HCT116 (cell line): Measurements from ENCODE around the gene TNNC1. TPM values are rescaled to one million over a fixed set of nuclear protein-coding genes. Genes with fewer than 3 reads are reported as not detected.

Source experiments
- ATAC-seq: fragments of 200-7000 bp; cut with Tn5 transposase; 2 replicates; pipeline ENCODE4 v1.9.1; 2020; ENCODE audit warnings: mild to moderate bottlenecking, moderate library complexity
- BruUV-seq: library from RNA; stranded (reverse); fragments of 400-500 nt; replicated peaks from 2 replicates; lab custom pipeline; 2021; lab: Mats Ljungman, UMichigan
- CTCF ChIA-PET: fragments of 300-600 bp; sonication (Branson Sonifier 250); formaldehyde crosslinking; loops from one replicate; lab custom pipeline; 2021; ENCODE audit warnings: antibody characterized with exemption; lab: Charles Lee
- POLR2A ChIA-PET: fragments of 300-600, 350-600 bp; sonication (Branson Sonifier 250); formaldehyde crosslinking; loops from one replicate; lab custom pipeline; 2021; ENCODE audit warnings: antibody characterized with exemption; lab: Charles Lee
- RAD21 ChIA-PET, 2 experiments: fragments of 300-600 bp; sonication (Branson Sonifier 250); formaldehyde crosslinking; loops; one replicate each; lab custom pipeline; 2023; ENCODE audit warnings: low total read pairs in 2 of 2; ENCODE audit not compliant: uncharacterized antibody in 2 of 2, unreplicated experiment in 2 of 2, low non-redundant PET in 1 of 2; lab: Charles Lee
- DNase-seq: peaks from one replicate; pipeline ENCODE4 v3.0.0-alpha.2; 2010; ENCODE audit warnings: low read depth, low spot score
- H2AFZ ChIP-seq: fragments of 200-600 bp; shearing (Covaris generic), sonication (generic); 2 replicates; pipeline ENCODE4 v1.6.1; 2017; ENCODE audit warnings: low read depth, mixed run types, mixed read lengths, antibody characterized with exemption, low read length; ENCODE audit not compliant: poor library complexity, severe bottlenecking
- H3K27ac ChIP-seq: 2 replicates; pipeline ENCODE4 v1.5.1; 2012; ENCODE audit warnings: low read depth, low read length
- H3K27me3 ChIP-seq: fragments of 200-600 bp; sonication (generic); 2 replicates; pipeline ENCODE4 v1.6.1; 2016; ENCODE audit warnings: mixed run types, low read length, mixed read lengths; ENCODE audit not compliant: insufficient read depth
- H3K36me3 ChIP-seq, 2 experiments: fragments of 200-500 bp in 1 of 2; fragments of 200-600 bp in 1 of 2; sonication (Bioruptor generic) in 1 of 2; sonication (generic) in 1 of 2; 2 replicates each; pipeline versions ENCODE4 v1.5.1 to v1.6.1; 2014 to 2016; ENCODE audit warnings: low read length in 2 of 2, inconsistent platforms in 1 of 2, mixed read lengths in 1 of 2, mixed run types in 1 of 2; ENCODE audit not compliant: insufficient read depth in 2 of 2, control insufficient read depth in 1 of 2
- H3K4me1 ChIP-seq, 2 experiments: fragments of 200-600 bp in 1 of 2; sonication (generic) in 1 of 2; 2 replicates each; pipeline versions ENCODE4 v1.5.1 to v1.6.1; 2012 to 2017; ENCODE audit warnings: low read length in 2 of 2, inconsistent platforms in 1 of 2, mild to moderate bottlenecking in 1 of 2, mixed read lengths in 1 of 2, mixed run types in 1 of 2, moderate library complexity in 1 of 2; ENCODE audit not compliant: insufficient read depth in 2 of 2, control insufficient read depth in 1 of 2
- H3K4me2 ChIP-seq: fragments of 200-600 bp; sonication (generic); 2 replicates; pipeline ENCODE4 v1.6.1; 2017; ENCODE audit warnings: mixed run types, low read length, mixed read lengths
- H3K4me3 ChIP-seq, 2 experiments: fragments of 200-600 bp in 1 of 2; sonication (generic) in 1 of 2; replicated peaks in 1 of 2; 2 replicates each; pipeline ENCODE4 v1.5.1; 2011 to 2016; ENCODE audit warnings: low read length in 2 of 2, control low read depth in 1 of 2, low read depth in 1 of 2, mild to moderate bottlenecking in 1 of 2, mixed read lengths in 1 of 2, mixed run types in 1 of 2
- H3K79me2 ChIP-seq: fragments of 200-600 bp; sonication (generic); 2 replicates; pipeline ENCODE4 v1.6.1; 2017; ENCODE audit warnings: mild to moderate bottlenecking, mixed run types, low read length, moderate library complexity, mixed read lengths; ENCODE audit not compliant: insufficient read depth
- H3K9ac ChIP-seq: fragments of 200-600 bp; sonication (generic); 2 replicates; pipeline ENCODE4 v1.6.1; 2016; ENCODE audit warnings: low read length, mixed read lengths
- H3K9me2 ChIP-seq: fragments of 200-600 bp; sonication (generic), shearing (Covaris generic); 2 replicates; pipeline ENCODE4 v1.6.1; 2017; ENCODE audit warnings: mixed run types, mild to moderate bottlenecking, moderate library complexity; ENCODE audit not compliant: insufficient read depth
- H3K9me3 ChIP-seq, 2 experiments: fragments of 200-500 bp in 1 of 2; fragments of 200-600 bp in 1 of 2; sonication (Bioruptor generic) in 1 of 2; sonication (generic) in 1 of 2; 2 replicates each; pipeline ENCODE4 v1.6.1; 2014 to 2017; ENCODE audit warnings: low read length in 2 of 2, mixed read lengths in 2 of 2, inconsistent platforms in 1 of 2, low read depth in 1 of 2, mild to moderate bottlenecking in 1 of 2, mixed run types in 1 of 2, moderate library complexity in 1 of 2; ENCODE audit not compliant: control insufficient read depth in 1 of 2, insufficient read depth in 1 of 2
- H4K20me1 ChIP-seq: fragments of 200-600 bp; sonication (generic), shearing (Covaris generic); 2 replicates; pipeline ENCODE4 v1.6.1; 2017; ENCODE audit warnings: mixed run types, mild to moderate bottlenecking, moderate library complexity; ENCODE audit not compliant: insufficient read depth
- ATF3 ChIP-seq: IDR thresholded peaks from 2 replicates; pipeline ENCODE4 v1.6.1; 2012
- CBX3 ChIP-seq: IDR thresholded peaks from 2 replicates; pipeline ENCODE4 v1.6.1; 2012; ENCODE audit warnings: low read depth
- CEBPB ChIP-seq: IDR thresholded peaks from 2 replicates; pipeline ENCODE4 v1.6.1; 2012; ENCODE audit warnings: low read depth
- CTCF ChIP-seq, 3 experiments: fragments of 200-600 bp in 1 of 3; sonication (generic) in 1 of 3; IDR thresholded peaks in 2 of 3; conservative IDR thresholded peaks in 1 of 3; 2 replicates each; pipeline ENCODE4 v1.5.1; 2012 to 2017; ENCODE audit warnings: low read depth in 2 of 3, low read length in 2 of 3, antibody characterized with exemption in 1 of 3, borderline replicate concordance in 1 of 3, control low read depth in 1 of 3, mild to moderate bottlenecking in 1 of 3, mixed read lengths in 1 of 3, mixed run types in 1 of 3, moderate library complexity in 1 of 3; ENCODE audit not compliant: insufficient read depth in 1 of 3
- EGR1 ChIP-seq: IDR thresholded peaks from 2 replicates; pipeline ENCODE4 v1.6.1; 2012; ENCODE audit warnings: low read depth
- ELF1 ChIP-seq: IDR thresholded peaks from 2 replicates; pipeline ENCODE4 v1.6.1; 2012; ENCODE audit warnings: low read depth, borderline replicate concordance
- EZH2 ChIP-seq: fragments of 200-600 bp; sonication (generic); IDR thresholded peaks from 2 replicates; pipeline ENCODE4 v1.6.1; 2017; ENCODE audit warnings: antibody characterized with exemption, mixed run types
- EZH2phosphoT487 ChIP-seq: fragments of 200-600 bp; IDR thresholded peaks from 2 replicates; pipeline ENCODE4 v1.6.1; 2018; ENCODE audit warnings: antibody characterized with exemption, borderline replicate concordance
- FOSL1 ChIP-seq: IDR thresholded peaks from 2 replicates; pipeline ENCODE4 v1.6.1; 2012; ENCODE audit warnings: low read depth
- JUND ChIP-seq: IDR thresholded peaks from 2 replicates; pipeline ENCODE4 v1.6.1; 2012
- MAX ChIP-seq: IDR thresholded peaks from 2 replicates; pipeline ENCODE4 v1.6.1; 2012
- POLR2AphosphoS5 ChIP-seq: IDR thresholded peaks from 2 replicates; pipeline ENCODE4 v1.6.1; 2011; ENCODE audit warnings: mild to moderate bottlenecking, low read depth, low read length, moderate library complexity
- RAD21 ChIP-seq: IDR thresholded peaks from 2 replicates; pipeline ENCODE4 v1.6.1; 2012; ENCODE audit warnings: low read depth, mild to moderate bottlenecking
- REST ChIP-seq: IDR thresholded peaks from 2 replicates; pipeline ENCODE4 v1.6.1; 2012; ENCODE audit warnings: low read depth
- SIN3A ChIP-seq: IDR thresholded peaks from 2 replicates; pipeline ENCODE4 v1.6.1; 2012; ENCODE audit warnings: low read depth
- SP1 ChIP-seq: IDR thresholded peaks from 2 replicates; pipeline ENCODE4 v1.6.1; 2012; ENCODE audit warnings: low read depth
- SRF ChIP-seq: IDR thresholded peaks from 2 replicates; pipeline ENCODE4 v1.6.1; 2012; ENCODE audit warnings: low read depth
- YY1 ChIP-seq: IDR thresholded peaks from 2 replicates; pipeline ENCODE4 v1.6.1; 2011; ENCODE audit warnings: low read length, low read depth, moderate library complexity, mild to moderate bottlenecking; ENCODE audit not compliant: insufficient replicate concordance; ENCODE audit errors: extremely low read depth
- ZFX ChIP-seq: fragments of 450-650 bp; IDR thresholded peaks from 2 replicates; pipeline ENCODE4 v1.6.1; 2017
- ZNF274 ChIP-seq: fragments of 200-500 bp; sonication (Bioruptor generic); IDR thresholded peaks from 2 replicates; pipeline ENCODE4 v1.6.1; 2014; ENCODE audit warnings: mild to moderate bottlenecking, low read depth, low read length, inconsistent platforms
- intact Hi-C: fragments of 100-400 bp; cut with micrococcal nuclease; formaldehyde crosslinking; loops from 2 replicates; pipeline ENCODE4 v1.10.0; 2022
- total RNA-seq: library from RNA; stranded (reverse); gene quantifications from one replicate; pipeline ENCODE4 v1.2.1, GENCODE V29; 2021; ENCODE audit not compliant: unreplicated experiment

The TNNC1 gene
- total RNA-seq, 1 experiment from 2014 or later: 2.2 TPM

GRCh38 chr3:52440249-52440551 is 13.6 kb downstream of the TNNC1 start:
- ATAC-seq: no peak
- Histone ChIP-seq H3K9ac (no peak overlapping the region), H3K4me1 (peaks cover 2 to 11% of the 10 kb centered on the region in 2 experiments; a peak in 3 of 4 replicates), H3K79me2 (no peaks in the 10 kb centered on the region), H3K27me3 (no peaks in the 10 kb centered on the region), H3K9me3 (no peaks in the 10 kb centered on the region), H3K27ac (no peak overlapping the region), H3K9me2 (no peaks in the 10 kb centered on the region), H2AFZ (no peak overlapping the region), H3K36me3 (no peaks in the 10 kb centered on the region), H4K20me1 (no peaks in the 10 kb centered on the region), H3K4me2 (no peak overlapping the region), H3K4me3 (no peak overlapping the region)
- ChIA-PET POLR2A (no interaction called here), RAD21 (no interaction called here), CTCF (no interaction called here)
- BruUV-seq: no TSS peak
- DNase-seq: no peak
- intact Hi-C loops: no loop called here
- TF ChIP-seq ATF3 (no peak), SP1 (no peak), EZH2phosphoT487 (no peak), CBX3 (no peak), MAX (no peak), EGR1 (no peak), RAD21 (no peak), POLR2AphosphoS5 (no peak), CTCF (IDR thresholded peaks at IDR 0.05 in 2 of 3, conservative IDR thresholded peaks at IDR 0.05 in 1 of 3; ENCODE audit: borderline replicate concordance in 1 of 3, insufficient read depth in 1 of 3, low read depth in 2 of 3, low read length in 2 of 3) (no peak), JUND (no peak), YY1 (no peak), EZH2 (no peak), REST (no peak), CEBPB (no peak), ZNF274 (no peak), FOSL1 (no peak), SIN3A (no peak), SRF (no peak), ELF1 (no peak), ZFX (no peak)
